Measurements from ENCODE around the gene SCN5A. TPM values are rescaled to one million over a fixed set of nuclear protein-coding genes. Genes with fewer than 3 reads are reported as not detected.

Gene SCN5A
- total RNA-seq, 1 experiment from 2014 or later, result 0.16 TPM

DNA sequence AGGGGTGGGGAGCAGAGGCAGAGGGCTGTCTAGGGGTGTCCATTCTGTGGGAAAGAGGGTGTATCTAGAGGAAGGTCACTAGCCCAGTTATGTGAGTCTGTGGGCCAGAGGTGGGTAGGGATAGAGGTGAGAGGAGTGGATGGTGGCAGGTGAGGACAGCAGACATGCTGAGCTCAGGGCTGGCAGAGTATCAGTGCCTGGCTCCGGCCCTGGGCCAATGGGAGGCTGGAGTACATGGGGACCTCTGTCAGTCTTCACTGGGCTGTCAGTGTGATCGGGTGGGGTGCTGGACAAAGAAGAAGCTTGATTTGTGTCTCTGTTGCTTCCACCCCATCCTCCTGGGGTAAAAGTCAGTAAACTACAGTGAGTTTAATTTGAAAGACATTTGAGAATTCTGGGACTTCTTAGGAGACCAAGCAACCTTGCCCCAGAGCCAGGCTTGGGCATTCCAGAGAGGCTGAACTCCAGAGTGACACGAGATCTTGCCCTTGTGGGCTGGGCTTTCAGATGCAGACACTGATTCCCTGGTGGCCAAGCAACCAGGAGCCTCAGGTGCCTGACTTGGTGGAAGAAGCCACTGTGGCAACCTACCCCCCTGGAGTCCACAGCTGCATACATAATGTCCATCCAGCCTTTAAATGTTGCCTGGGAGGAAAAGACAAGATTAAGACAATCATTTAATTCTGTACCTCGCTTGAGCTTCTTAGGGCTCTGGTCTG is 92.7 kb downstream of the SCN5A start:
- BruUV-seq (replicated peaks), result no TSS peak
- H3K36me3 Mint-ChIP-seq (ENCODE audit: insufficient read depth, unreplicated experiment), result no peaks in the 10 kb centered on the region

DNA sequence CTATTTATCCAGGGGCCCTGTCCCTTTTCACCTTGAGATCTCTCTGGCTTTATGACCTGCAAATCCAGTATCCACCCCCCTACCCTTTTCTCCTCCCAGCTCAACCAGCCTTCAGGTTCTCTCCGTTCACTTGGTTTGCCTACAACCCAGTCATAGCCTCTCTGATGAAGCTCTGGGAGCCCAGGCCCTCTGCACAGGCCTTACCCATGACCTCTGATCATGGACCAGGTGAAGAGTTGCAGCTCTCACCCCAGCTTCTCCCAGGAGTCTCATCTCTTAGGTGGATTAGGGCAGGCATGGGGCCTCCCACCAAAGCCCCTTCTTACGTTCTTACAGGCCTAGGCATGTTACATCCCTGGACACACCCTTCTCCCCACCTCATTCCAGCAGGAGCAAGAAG is 93.6 kb downstream of the SCN5A start:
- Mint-ChIP-seq H3K27ac (ENCODE audit: unreplicated experiment) (no peak overlapping the region), H3K9me3 (ENCODE audit: unreplicated experiment) (no peaks in the 10 kb centered on the region), H3K27me3 (ENCODE audit: insufficient read depth, unreplicated experiment) (peaks cover 17% of the 10 kb centered on the region), H3K4me3 (ENCODE audit: unreplicated experiment) (no peak overlapping the region), H3K4me1 (ENCODE audit: low read depth, unreplicated experiment) (no peaks in the 10 kb centered on the region), H3K36me3 (ENCODE audit: insufficient read depth, unreplicated experiment) (no peaks in the 10 kb centered on the region)
- DNase-seq, result no peak
- H3K4me3 ChIP-seq (ENCODE audit: low read depth, low read length), result no peak overlapping the region
- H3K36me3 ChIP-seq (ENCODE audit: control insufficient read depth, insufficient read depth, low read length), result no peaks in the 10 kb centered on the region
- ChIA-PET CTCF (no interaction called here), POLR2A (no interaction called here)
- BruUV-seq (replicated peaks), result no TSS peak
- intact Hi-C loops (cut with micrococcal nuclease; ENCODE audit: unreplicated experiment), result no loop called here
- TF ChIP-seq, protein P1, sequence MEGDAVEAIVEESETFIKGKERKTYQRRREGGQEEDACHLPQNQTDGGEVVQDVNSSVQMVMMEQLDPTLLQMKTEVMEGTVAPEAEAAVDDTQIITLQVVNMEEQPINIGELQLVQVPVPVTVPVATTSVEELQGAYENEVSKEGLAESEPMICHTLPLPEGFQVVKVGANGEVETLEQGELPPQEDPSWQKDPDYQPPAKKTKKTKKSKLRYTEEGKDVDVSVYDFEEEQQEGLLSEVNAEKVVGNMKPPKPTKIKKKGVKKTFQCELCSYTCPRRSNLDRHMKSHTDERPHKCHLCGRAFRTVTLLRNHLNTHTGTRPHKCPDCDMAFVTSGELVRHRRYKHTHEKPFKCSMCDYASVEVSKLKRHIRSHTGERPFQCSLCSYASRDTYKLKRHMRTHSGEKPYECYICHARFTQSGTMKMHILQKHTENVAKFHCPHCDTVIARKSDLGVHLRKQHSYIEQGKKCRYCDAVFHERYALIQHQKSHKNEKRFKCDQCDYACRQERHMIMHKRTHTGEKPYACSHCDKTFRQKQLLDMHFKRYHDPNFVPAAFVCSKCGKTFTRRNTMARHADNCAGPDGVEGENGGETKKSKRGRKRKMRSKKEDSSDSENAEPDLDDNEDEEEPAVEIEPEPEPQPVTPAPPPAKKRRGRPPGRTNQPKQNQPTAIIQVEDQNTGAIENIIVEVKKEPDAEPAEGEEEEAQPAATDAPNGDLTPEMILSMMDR (IDR thresholded peaks at IDR 0.05; ENCODE audit: insufficient read depth in 1 of 2, low read depth in 1 of 2, low read length in 1 of 2, severe bottlenecking in 1 of 2, unreplicated experiment in 1 of 2), result no peak
- no peaks in the 10 kb centered on the region for H3K4me1 ChIP-seq
- no peaks in the 10 kb centered on the region for H3K27me3 ChIP-seq (replicated peaks; ENCODE audit: control insufficient read depth, insufficient read depth, low read length)
- H3K9me3 ChIP-seq, result no peaks in the 10 kb centered on the region

More for the DNA sequence above, 92.7 kb downstream of the SCN5A start:
- DNase-seq, result no peak
- no peaks in the 10 kb centered on the region for H3K36me3 ChIP-seq (ENCODE audit: control insufficient read depth, insufficient read depth, low read length)
- no peak overlapping the region for H3K4me3 ChIP-seq (ENCODE audit: low read depth, low read length)
- H3K27me3 Mint-ChIP-seq (ENCODE audit: insufficient read depth, unreplicated experiment), result peaks cover 13% of the 10 kb centered on the region
- intact Hi-C loops (cut with micrococcal nuclease; ENCODE audit: unreplicated experiment), result no loop called here
- no peaks in the 10 kb centered on the region for H3K4me1 ChIP-seq
- H3K27ac Mint-ChIP-seq (ENCODE audit: unreplicated experiment), result no peak overlapping the region
- no peaks in the 10 kb centered on the region for H3K27me3 ChIP-seq (replicated peaks; ENCODE audit: control insufficient read depth, insufficient read depth, low read length)
- no peak overlapping the region for H3K4me3 Mint-ChIP-seq (ENCODE audit: unreplicated experiment)
- POLR2A ChIA-PET, result no interaction called here
- CTCF ChIA-PET, result interaction anchor here (1.1 kb wide), 1 partner anchor 94 kb away, joined by 3 read pairs; no protein-coding TSS in a partner anchor
- H3K9me3 Mint-ChIP-seq (ENCODE audit: unreplicated experiment), result no peaks in the 10 kb centered on the region
- TF ChIP-seq, protein P1 (IDR thresholded peaks at IDR 0.05; ENCODE audit: insufficient read depth in 1 of 2, low read depth in 1 of 2, low read length in 1 of 2, severe bottlenecking in 1 of 2, unreplicated experiment in 1 of 2), result no peak
- H3K4me1 Mint-ChIP-seq (ENCODE audit: low read depth, unreplicated experiment), result no peaks in the 10 kb centered on the region
- no peaks in the 10 kb centered on the region for H3K9me3 ChIP-seq

DNA sequence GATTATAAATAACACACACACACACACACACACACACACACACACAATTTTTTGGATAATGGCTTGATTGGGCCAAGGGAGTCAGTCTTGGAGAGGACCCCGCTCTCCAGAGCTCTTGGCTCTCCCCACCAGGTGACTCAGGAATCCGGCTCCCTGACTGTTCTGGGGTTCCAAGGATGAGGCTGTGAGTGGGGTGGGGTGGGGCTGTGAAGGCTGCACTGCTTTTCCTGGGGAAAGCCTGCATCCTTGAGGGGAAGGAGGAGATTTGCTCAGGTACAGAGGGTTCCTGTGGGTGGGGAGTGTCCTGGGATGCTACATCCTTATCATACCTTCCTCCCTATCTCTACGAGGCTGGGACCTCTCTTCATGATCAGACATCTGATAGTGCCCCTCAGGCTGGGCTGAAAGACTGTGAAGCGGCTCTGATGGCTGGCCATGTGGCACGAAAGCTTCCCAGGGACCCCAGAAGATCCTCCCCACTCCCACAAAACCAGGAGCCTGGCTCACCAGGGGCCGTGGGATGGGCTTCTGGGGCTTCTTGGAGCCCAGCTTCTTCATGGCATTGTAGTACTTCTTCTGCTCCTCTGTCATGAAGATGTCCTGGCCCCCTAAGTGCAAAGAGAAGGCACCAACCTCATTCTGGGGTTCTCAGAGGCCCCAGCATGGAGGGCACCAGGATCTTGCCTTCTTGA is 94.2 kb downstream of the SCN5A start:
- no peaks in the 10 kb centered on the region for H3K36me3 Mint-ChIP-seq (ENCODE audit: insufficient read depth, unreplicated experiment)
- Histone ChIP-seq H3K27me3 (replicated peaks; ENCODE audit: control insufficient read depth, insufficient read depth, low read length) (no peaks in the 10 kb centered on the region), H3K4me1 (no peaks in the 10 kb centered on the region), H3K4me3 (ENCODE audit: low read depth, low read length) (no peak overlapping the region), H3K36me3 (ENCODE audit: control insufficient read depth, insufficient read depth, low read length) (no peaks in the 10 kb centered on the region), H3K9me3 (no peaks in the 10 kb centered on the region)
- no peaks in the 10 kb centered on the region for H3K4me1 Mint-ChIP-seq (ENCODE audit: low read depth, unreplicated experiment)
- intact Hi-C loops (cut with micrococcal nuclease; ENCODE audit: unreplicated experiment), result no loop called here
- no peak overlapping the region for H3K27ac Mint-ChIP-seq (ENCODE audit: unreplicated experiment)
- no peaks in the 10 kb centered on the region for H3K9me3 Mint-ChIP-seq (ENCODE audit: unreplicated experiment)
- DNase-seq, result no peak
- TF ChIP-seq, protein P1 (IDR thresholded peaks at IDR 0.05; ENCODE audit: insufficient read depth in 1 of 2, low read depth in 1 of 2, low read length in 1 of 2, severe bottlenecking in 1 of 2, unreplicated experiment in 1 of 2), result no peak
- ChIA-PET POLR2A (no interaction called here), CTCF (no interaction called here)
- no peak overlapping the region for H3K4me3 Mint-ChIP-seq (ENCODE audit: unreplicated experiment)
- peaks cover 19% of the 10 kb centered on the region for H3K27me3 Mint-ChIP-seq (ENCODE audit: insufficient read depth, unreplicated experiment)
- no TSS peak for BruUV-seq (replicated peaks)
